Measurements from ENCODE around the gene HCN4.

Gene HCN4

GRCh38 chr15:73393336-73393735, 24.6 kb upstream of the HCN4 start:
- no peak for DNase-seq (ENCODE audit: extremely low read depth, low read depth)
- TF ChIP-seq, protein P1, sequence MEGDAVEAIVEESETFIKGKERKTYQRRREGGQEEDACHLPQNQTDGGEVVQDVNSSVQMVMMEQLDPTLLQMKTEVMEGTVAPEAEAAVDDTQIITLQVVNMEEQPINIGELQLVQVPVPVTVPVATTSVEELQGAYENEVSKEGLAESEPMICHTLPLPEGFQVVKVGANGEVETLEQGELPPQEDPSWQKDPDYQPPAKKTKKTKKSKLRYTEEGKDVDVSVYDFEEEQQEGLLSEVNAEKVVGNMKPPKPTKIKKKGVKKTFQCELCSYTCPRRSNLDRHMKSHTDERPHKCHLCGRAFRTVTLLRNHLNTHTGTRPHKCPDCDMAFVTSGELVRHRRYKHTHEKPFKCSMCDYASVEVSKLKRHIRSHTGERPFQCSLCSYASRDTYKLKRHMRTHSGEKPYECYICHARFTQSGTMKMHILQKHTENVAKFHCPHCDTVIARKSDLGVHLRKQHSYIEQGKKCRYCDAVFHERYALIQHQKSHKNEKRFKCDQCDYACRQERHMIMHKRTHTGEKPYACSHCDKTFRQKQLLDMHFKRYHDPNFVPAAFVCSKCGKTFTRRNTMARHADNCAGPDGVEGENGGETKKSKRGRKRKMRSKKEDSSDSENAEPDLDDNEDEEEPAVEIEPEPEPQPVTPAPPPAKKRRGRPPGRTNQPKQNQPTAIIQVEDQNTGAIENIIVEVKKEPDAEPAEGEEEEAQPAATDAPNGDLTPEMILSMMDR (IDR thresholded peaks at IDR 0.05; ENCODE audit: low read depth, low read length) = no peak

DNA sequence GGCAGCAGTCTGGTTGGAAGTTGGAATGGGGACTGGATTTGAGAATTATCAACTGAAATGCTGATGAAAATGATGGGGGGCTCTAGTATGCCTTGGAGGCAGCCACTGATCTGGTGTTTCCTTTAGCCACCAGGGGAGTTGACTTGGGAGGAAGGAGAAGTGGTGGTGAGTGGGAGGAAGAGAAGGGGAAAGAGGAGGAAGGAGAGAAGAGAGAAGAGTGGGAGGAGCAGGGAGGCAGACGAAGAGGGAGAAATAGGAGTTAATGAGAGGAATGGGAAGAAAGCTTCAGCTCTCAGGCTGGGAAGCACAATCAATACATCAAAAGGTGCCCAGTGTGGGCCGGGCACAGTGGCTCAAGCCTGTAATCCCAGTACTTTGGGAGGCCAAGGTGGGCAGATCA, 23.3 kb upstream of the HCN4 start:
- DNase-seq (ENCODE audit: extremely low read depth, low read depth) = no peak
- TF ChIP-seq, protein P1 (IDR thresholded peaks at IDR 0.05; ENCODE audit: low read depth, low read length) = no peak

GRCh38 chr15:73391128-73391872, 22.5 kb upstream of the HCN4 start:
- no peak for DNase-seq (ENCODE audit: extremely low read depth, low read depth)
- TF ChIP-seq, protein P1 (IDR thresholded peaks at IDR 0.05; ENCODE audit: low read depth, low read length) = no peak

DNA sequence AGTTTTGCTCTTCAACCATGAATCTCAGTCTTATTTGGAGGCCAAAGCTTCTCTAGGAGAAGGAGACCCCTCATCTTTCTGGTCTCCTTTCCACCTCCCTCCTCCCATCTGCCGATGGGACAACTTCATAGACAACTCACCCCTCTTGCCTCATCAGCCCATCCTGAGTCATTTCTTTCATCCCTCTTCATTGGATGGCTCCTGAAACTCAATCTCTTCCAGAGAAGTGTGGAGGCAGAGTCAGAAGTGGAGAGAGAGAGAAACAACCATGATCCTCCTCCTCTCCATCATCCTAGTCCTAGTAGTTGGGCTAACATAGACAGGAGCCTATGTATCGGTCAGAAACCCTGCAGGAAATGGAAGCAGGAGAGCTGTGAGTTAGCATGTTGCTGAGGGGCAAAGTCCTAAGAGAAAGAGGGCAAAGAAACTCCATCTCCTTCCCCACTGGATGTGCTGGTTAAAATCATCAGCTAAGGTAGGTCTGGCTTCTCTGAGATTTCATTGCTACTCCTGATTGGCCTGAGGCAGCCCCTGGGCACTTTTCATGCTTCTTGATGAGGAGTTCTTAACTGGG, 21.3 kb upstream of the HCN4 start:
- TF ChIP-seq, protein P1 (IDR thresholded peaks at IDR 0.05; ENCODE audit: low read depth, low read length) = no peak
- DNase-seq (ENCODE audit: extremely low read depth, low read depth) = no peak

DNA sequence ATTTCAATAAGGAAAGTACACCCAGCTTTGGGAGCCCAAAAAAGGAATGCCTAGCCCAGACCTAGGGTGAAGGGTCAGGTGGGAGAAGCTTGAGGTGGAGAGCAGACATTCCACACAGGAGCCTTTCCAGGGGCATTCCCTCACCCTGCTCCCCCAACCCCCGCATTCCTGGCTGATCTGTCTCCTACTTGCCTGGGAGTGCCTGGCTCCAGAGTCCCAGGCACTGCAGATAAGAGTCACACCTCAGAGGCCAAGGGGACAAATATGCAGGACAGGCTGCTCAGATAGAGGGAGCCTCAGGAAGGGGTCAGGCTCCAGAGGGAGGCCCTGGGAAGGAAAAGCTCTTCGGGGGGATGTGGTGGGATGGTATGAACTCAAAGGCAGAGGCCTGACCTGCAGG, 20.8 kb upstream of the HCN4 start:
- DNase-seq (ENCODE audit: extremely low read depth, low read depth) = no peak
- TF ChIP-seq, protein P1 (IDR thresholded peaks at IDR 0.05; ENCODE audit: low read depth, low read length) = no peak

GRCh38 chr15:73388256-73388781, 19.6 kb upstream of the HCN4 start:
- DNase-seq (ENCODE audit: extremely low read depth, low read depth) = no peak

More at GRCh38 chr15:73388256-73388781, 19.6 kb upstream of the HCN4 start:
- TF ChIP-seq, protein P1 (IDR thresholded peaks at IDR 0.05; ENCODE audit: low read depth, low read length) = no peak

All from AG09319 (cell line).